Measurements from ENCODE around the gene CNN1. TPM values are rescaled to one million over a fixed set of nuclear protein-coding genes. Genes with fewer than 3 reads are reported as not detected.

Gene CNN1
- total RNA-seq, result 35.7 TPM

- DNase-seq (ENCODE audit: low spot score), result peak; percentile 71
- intact Hi-C loops (cut with DNase I), result no loop called here
- peak; percentile 79 for ATAC-seq
Observed at GRCh38 chr19:11538232-11539036, at the start of gene CNN1. Gene CNN1, plus strand, starts transcription at chr19:11538851. Its CDS starts 77 bp downstream, at chr19:11538928.

GRCh38 chr19:11489378-11489777 is 49.3 kb upstream of the CNN1 start:
- DNase-seq (ENCODE audit: low spot score) (no peak), ATAC-seq (no peak)
- intact Hi-C loops (cut with DNase I), result no loop called here

GRCh38 chr19:11494634-11495285 is 43.9 kb upstream of the CNN1 start:
- intact Hi-C loops (cut with DNase I), result no loop called here
- no peak for ATAC-seq
- DNase-seq (ENCODE audit: low spot score), result no peak

- DNase-seq (ENCODE audit: low spot score) (no peak), ATAC-seq (no peak)
- intact Hi-C loops (cut with DNase I), result no loop called here
Observed at GRCh38 chr19:11495481-11495880, 43.2 kb upstream of the CNN1 start.

- intact Hi-C loops (cut with DNase I), result no loop called here
- no peak for ATAC-seq
Observed at GRCh38 chr19:11495885-11496284, 42.8 kb upstream of the CNN1 start.

GRCh38 chr19:11496391-11497163 is 42.1 kb upstream of the CNN1 start:
- DNase-seq (ENCODE audit: low spot score) (peak; percentile 80), ATAC-seq (peak; percentile 63)
- intact Hi-C loops (cut with DNase I), result no loop called here

More at GRCh38 chr19:11495885-11496284, 42.8 kb upstream of the CNN1 start:
- DNase-seq (ENCODE audit: low spot score), result no peak

GRCh38 chr19:11499220-11499726 is 39.4 kb upstream of the CNN1 start:
- ATAC-seq (no peak), DNase-seq (ENCODE audit: low spot score) (no peak)
- intact Hi-C loops (cut with DNase I), result no loop called here

GRCh38 chr19:11499890-11500420 is 38.7 kb upstream of the CNN1 start:
- no peak for DNase-seq (ENCODE audit: low spot score)
- no peak for ATAC-seq
- intact Hi-C loops (cut with DNase I), result no loop called here

GRCh38 chr19:11504502-11505031 is 34.1 kb upstream of the CNN1 start:
- no peak for ATAC-seq
- intact Hi-C loops (cut with DNase I), result no loop called here
- no peak for DNase-seq (ENCODE audit: low spot score)

GRCh38 chr19:11505032-11505503 is 33.6 kb upstream of the CNN1 start:
- intact Hi-C loops (cut with DNase I), result no loop called here
- peak; percentile 96 for ATAC-seq
- peak; percentile 98 for DNase-seq (ENCODE audit: low spot score)

GRCh38 chr19:11505504-11506100 is 33.0 kb upstream of the CNN1 start, which contains the start of gene ZNF653:
Gene ZNF653, minus strand, starts transcription at chr19:11505839. Its CDS starts 53 bp downstream, at chr19:11505786.
- DNase-seq (ENCODE audit: low spot score) (peak; percentile 97), ATAC-seq (peak; percentile 88)
- intact Hi-C loops (cut with DNase I), result no loop called here

GRCh38 chr19:11506101-11506555 is 32.5 kb upstream of the CNN1 start:
- intact Hi-C loops (cut with DNase I), result no loop called here
- ATAC-seq (peak; percentile 63), DNase-seq (ENCODE audit: low spot score) (no peak)

- intact Hi-C loops (cut with DNase I), result no loop called here
- ATAC-seq (no peak), DNase-seq (ENCODE audit: low spot score) (no peak)
Observed at GRCh38 chr19:11506967-11507366, 31.7 kb upstream of the CNN1 start.

GRCh38 chr19:11507370-11508078 is 31.1 kb upstream of the CNN1 start:
- intact Hi-C loops (cut with DNase I), result no loop called here
- DNase-seq (ENCODE audit: low spot score) (no peak), ATAC-seq (no peak)

GRCh38 chr19:11510444-11510843 is 28.2 kb upstream of the CNN1 start:
- ATAC-seq (no peak), DNase-seq (ENCODE audit: low spot score) (no peak)
- intact Hi-C loops (cut with DNase I), result no loop called here

- DNase-seq (ENCODE audit: low spot score) (no peak), ATAC-seq (no peak)
- intact Hi-C loops (cut with DNase I), result no loop called here
Observed at GRCh38 chr19:11513946-11514345, 24.7 kb upstream of the CNN1 start.

- no peak for ATAC-seq
- no peak for DNase-seq (ENCODE audit: low spot score)
- intact Hi-C loops (cut with DNase I), result no loop called here
Observed at GRCh38 chr19:11519138-11519537, 19.5 kb upstream of the CNN1 start.
